ENCODE measurements around the gene RCL1. TPM values are rescaled to one million over a fixed set of nuclear protein-coding genes. Genes with fewer than 3 reads are reported as not detected.
"Not testable (repeated sequence)": the region's sequence is repeated elsewhere in the genome, so short reads cannot be mapped to it uniquely, and the experiment has no call there.

Gene RCL1
- polyA plus RNA-seq, 3 donors, result 2.2 to 3.0 (median 3.0) TPM

GRCh38 chr9:4894076-4894475 lies 101.3 kb downstream of the RCL1 start:
- H3K4me1 Mint-ChIP-seq, result peaks cover 2% of the 10 kb centered on the region
- TF ChIP-seq CTCF (IDR thresholded peaks at IDR 0.05), result no peak
- Histone ChIP-seq H3K9me3 (replicated peaks in 1 of 2; ENCODE audit: control insufficient read depth in 1 of 2, insufficient read depth in 1 of 2, low read length in 2 of 2) (no peaks in the 10 kb centered on the region), H3K36me3 (replicated peaks in 1 of 2; ENCODE audit: control insufficient read depth in 1 of 2, insufficient read depth in 2 of 2, low read length in 2 of 2) (no peaks in the 10 kb centered on the region), H3K27me3 (ENCODE audit: control insufficient read depth in 2 of 2, insufficient read depth in 2 of 2, low read length in 2 of 2) (no peaks in the 10 kb centered on the region), H3K4me2 (replicated peaks; ENCODE audit: extremely low read depth, low read length, poor library complexity, severe bottlenecking) (no peak overlapping the region), H3K4me1 (ENCODE audit: control insufficient read depth in 1 of 2, insufficient read depth in 2 of 2, low read length in 2 of 2) (no peaks in the 10 kb centered on the region), H2AFZ (ENCODE audit: insufficient read depth, low read depth, low read length, poor library complexity, severe bottlenecking) (no peak overlapping the region), H4K20me1 (ENCODE audit: insufficient read depth, low read length) (no peaks in the 10 kb centered on the region), H3K4me3 (replicated peaks in 1 of 3; ENCODE audit: low read depth in 2 of 3, low read length in 3 of 3) (no peak overlapping the region), H3K79me2 (ENCODE audit: insufficient read depth, low read length) (no peaks in the 10 kb centered on the region), H3K9ac (ENCODE audit: insufficient read depth, low read length, poor library complexity, severe bottlenecking) (no peak overlapping the region), H3K27ac (ENCODE audit: low read depth in 1 of 2, low read length in 2 of 2) (no peak overlapping the region)
- H3K27ac Mint-ChIP-seq, result no peak overlapping the region
- H3K36me3 Mint-ChIP-seq, result no peaks in the 10 kb centered on the region
- peaks cover 0 to 1% (median 0%) of the 10 kb centered on the region in 3 donors for H3K27me3 Mint-ChIP-seq (ENCODE audit: low read depth in 3 of 3)
- no peak for DNase-seq
- H3K9me3 Mint-ChIP-seq, result peaks cover 0 to 15% (median 5%) of the 10 kb centered on the region in 7 donors
- intact Hi-C loops (cut with micrococcal nuclease), result no loop called here
- WGBS (ENCODE audit: insufficient coverage), result 100% methylated on average over 3 of the region's 4 CpGs
- H3K4me3 Mint-ChIP-seq, result no peak overlapping the region

GRCh38 chr9:4899853-4900252 lies 107.1 kb downstream of the RCL1 start:
- H3K9me3 ChIP-seq (replicated peaks in 1 of 2; ENCODE audit: control insufficient read depth in 1 of 2, insufficient read depth in 1 of 2, low read length in 2 of 2); H3K27me3 ChIP-seq (ENCODE audit: control insufficient read depth in 2 of 2, insufficient read depth in 2 of 2, low read length in 2 of 2); H3K27ac ChIP-seq (ENCODE audit: low read depth in 1 of 2, low read length in 2 of 2); H3K27me3 Mint-ChIP-seq (ENCODE audit: low read depth in 3 of 3); DNase-seq; H3K4me3 Mint-ChIP-seq; H4K20me1 ChIP-seq (ENCODE audit: insufficient read depth, low read length); H3K4me2 ChIP-seq (replicated peaks; ENCODE audit: extremely low read depth, low read length, poor library complexity, severe bottlenecking); intact Hi-C loops (cut with micrococcal nuclease); H3K36me3 ChIP-seq (replicated peaks in 1 of 2; ENCODE audit: control insufficient read depth in 1 of 2, insufficient read depth in 2 of 2, low read length in 2 of 2); H3K79me2 ChIP-seq (ENCODE audit: insufficient read depth, low read length); H3K9ac ChIP-seq (ENCODE audit: insufficient read depth, low read length, poor library complexity, severe bottlenecking); H2AFZ ChIP-seq (ENCODE audit: insufficient read depth, low read depth, low read length, poor library complexity, severe bottlenecking); H3K4me3 ChIP-seq (replicated peaks in 1 of 3; ENCODE audit: low read depth in 2 of 3, low read length in 3 of 3); H3K27ac Mint-ChIP-seq; H3K36me3 Mint-ChIP-seq: not testable (repeated sequence)
- peaks cover 2 to 26% (median 12%) of the 10 kb centered on the region in 7 donors for H3K9me3 Mint-ChIP-seq
- peaks cover 12 to 16% of the 10 kb centered on the region in 2 donors for H3K4me1 ChIP-seq (ENCODE audit: control insufficient read depth in 1 of 2, insufficient read depth in 2 of 2, low read length in 2 of 2)
- peaks cover 18% of the 10 kb centered on the region for H3K4me1 Mint-ChIP-seq
- 100% methylated on average over 1 of the region's 1 CpG for WGBS (ENCODE audit: insufficient coverage)

GRCh38 chr9:4901401-4902134 lies 108.8 kb downstream of the RCL1 start:
- Mint-ChIP-seq H3K27ac (peak overlapping the region in 2 of 7 donors; percentile 41 to 72), H3K4me1 (peaks cover 26% of the 10 kb centered on the region), H3K4me3 (peak overlapping the region; percentile 62 to 82), H3K9me3 (peaks cover 2 to 26% (median 13%) of the 10 kb centered on the region in 7 donors)
- H3K9me3 ChIP-seq (replicated peaks in 1 of 2; ENCODE audit: control insufficient read depth in 1 of 2, insufficient read depth in 1 of 2, low read length in 2 of 2); H3K27me3 Mint-ChIP-seq (ENCODE audit: low read depth in 3 of 3); H3K36me3 Mint-ChIP-seq; H3K27me3 ChIP-seq (ENCODE audit: control insufficient read depth in 2 of 2, insufficient read depth in 2 of 2, low read length in 2 of 2); H4K20me1 ChIP-seq (ENCODE audit: insufficient read depth, low read length); H3K79me2 ChIP-seq (ENCODE audit: insufficient read depth, low read length); intact Hi-C loops (cut with micrococcal nuclease); H3K36me3 ChIP-seq (replicated peaks in 1 of 2; ENCODE audit: control insufficient read depth in 1 of 2, insufficient read depth in 2 of 2, low read length in 2 of 2): not testable (repeated sequence)
- peak overlapping the region in 1 of 2 donors; percentile 45 for H3K27ac ChIP-seq (ENCODE audit: low read depth in 1 of 2, low read length in 2 of 2)
- peak overlapping the region; percentile 85 for H2AFZ ChIP-seq (ENCODE audit: insufficient read depth, low read depth, low read length, poor library complexity, severe bottlenecking)
- peaks cover 17 to 22% of the 10 kb centered on the region in 2 donors for H3K4me1 ChIP-seq (ENCODE audit: control insufficient read depth in 1 of 2, insufficient read depth in 2 of 2, low read length in 2 of 2)
- 59% methylated on average over 11 of the region's 11 CpGs for WGBS (ENCODE audit: insufficient coverage)
- H3K4me3 ChIP-seq (replicated peaks in 1 of 3; ENCODE audit: low read depth in 2 of 3, low read length in 3 of 3), result peak overlapping the region; percentile 6 to 59 (median 44)
- DNase-seq, result peak in 1 of 3 donors; percentile 4
- peak overlapping the region; percentile 46 for H3K9ac ChIP-seq (ENCODE audit: insufficient read depth, low read length, poor library complexity, severe bottlenecking)
- peak overlapping the region; percentile 53 for H3K4me2 ChIP-seq (replicated peaks; ENCODE audit: extremely low read depth, low read length, poor library complexity, severe bottlenecking)
